Measurements from ENCODE around the gene CD82. TPM values are rescaled to one million over a fixed set of nuclear protein-coding genes. Genes with fewer than 3 reads are reported as not detected.

Gene CD82
- total RNA-seq, 1 donor from 2014 or later, result 14.9 TPM

DNA sequence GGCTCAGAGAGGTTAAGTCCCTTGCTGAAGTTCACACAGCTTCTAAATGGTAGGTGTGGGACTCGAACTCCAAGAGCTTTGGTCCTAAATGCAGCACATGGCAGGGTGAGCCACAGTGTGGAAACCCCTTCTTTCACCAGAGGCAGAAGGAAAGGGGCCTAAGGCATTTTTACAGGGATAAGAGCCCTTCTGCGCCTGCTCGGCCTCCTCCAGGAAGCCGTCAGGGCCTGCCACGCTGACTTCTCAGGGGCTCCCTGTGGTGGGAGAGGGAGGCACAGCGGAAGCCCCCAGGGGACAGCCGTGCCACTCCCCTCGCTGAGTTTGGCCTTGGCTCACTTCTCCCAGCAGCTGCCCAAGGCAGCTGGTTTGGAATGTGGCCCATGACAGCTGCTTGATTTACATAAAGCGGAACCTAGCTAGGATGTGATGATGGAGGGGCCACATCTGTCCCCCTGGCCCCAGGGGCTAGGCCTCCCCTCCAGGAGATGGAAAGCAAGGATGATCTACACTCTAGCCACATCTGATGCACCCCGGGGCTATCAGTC lies 35.4 kb downstream of the CD82 start:
- DNase-seq (ENCODE audit: low read depth in 2 of 2), result no peak

DNA sequence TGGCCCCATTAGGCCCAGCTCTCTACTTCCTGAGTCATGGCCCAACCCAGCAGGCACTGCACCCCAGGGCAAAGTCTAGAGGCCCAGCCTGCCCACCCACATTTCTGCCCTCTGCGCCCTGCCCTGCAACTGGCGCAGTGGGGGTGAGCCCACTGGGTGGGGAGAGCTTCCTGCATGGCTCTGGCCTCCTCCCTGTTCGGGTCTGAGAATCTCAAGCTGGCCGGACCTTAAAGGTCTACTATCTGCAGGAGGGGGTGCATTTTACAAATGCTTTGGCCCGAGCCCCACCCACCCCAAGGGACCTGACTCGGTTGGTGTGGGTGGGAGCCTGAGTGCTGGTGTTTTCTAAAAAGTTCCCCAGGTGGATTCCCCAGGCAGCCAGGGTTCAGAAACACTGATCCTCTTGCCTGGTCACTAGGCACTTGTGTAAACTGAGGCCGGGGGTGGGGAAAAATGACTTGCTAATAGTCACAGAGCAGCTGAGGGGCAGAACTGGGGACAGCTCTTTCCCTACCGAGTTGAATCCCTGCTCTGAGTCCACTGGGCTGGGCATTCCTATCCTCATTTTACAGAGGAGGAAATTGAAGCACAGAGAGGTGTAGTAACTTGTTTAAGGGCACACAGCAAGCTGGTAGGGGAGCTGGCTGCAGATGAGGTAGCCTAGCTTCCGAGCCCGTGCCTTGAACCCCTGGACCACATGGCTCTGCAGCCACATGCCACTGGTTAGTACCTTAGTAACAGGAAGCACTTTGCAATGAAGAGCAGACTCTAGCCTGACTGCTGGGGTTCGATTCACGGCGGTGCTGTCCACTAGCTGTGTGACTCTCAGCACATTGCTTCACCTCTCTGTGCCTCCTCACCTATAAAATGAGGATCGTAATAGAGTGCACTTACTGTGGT lies 36.3 kb downstream of the CD82 start:
- DNase-seq (ENCODE audit: low read depth in 2 of 2), result no peak

DNA sequence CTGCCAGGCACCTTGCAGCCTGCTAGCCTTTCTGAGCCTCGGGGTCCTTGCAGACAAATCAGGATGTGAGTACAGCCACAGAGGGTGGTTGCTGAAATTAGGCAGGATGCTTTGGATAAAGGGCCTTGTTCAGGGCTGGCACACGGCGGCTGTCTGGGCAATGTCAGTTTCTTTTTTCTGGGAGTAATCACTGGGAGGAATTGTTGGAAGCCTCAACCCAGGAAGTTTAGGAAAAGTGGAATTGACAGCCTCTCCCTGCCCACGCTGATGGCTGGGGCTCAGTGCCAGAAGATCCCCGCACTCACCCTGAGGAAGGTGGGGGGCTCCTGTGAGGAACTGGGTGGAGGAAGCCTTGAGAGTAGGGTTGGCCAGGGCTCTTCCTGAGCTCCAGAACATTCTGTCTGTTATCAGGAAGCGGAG lies 37.4 kb downstream of the CD82 start:
- DNase-seq (ENCODE audit: low read depth in 2 of 2), result no peak

DNA sequence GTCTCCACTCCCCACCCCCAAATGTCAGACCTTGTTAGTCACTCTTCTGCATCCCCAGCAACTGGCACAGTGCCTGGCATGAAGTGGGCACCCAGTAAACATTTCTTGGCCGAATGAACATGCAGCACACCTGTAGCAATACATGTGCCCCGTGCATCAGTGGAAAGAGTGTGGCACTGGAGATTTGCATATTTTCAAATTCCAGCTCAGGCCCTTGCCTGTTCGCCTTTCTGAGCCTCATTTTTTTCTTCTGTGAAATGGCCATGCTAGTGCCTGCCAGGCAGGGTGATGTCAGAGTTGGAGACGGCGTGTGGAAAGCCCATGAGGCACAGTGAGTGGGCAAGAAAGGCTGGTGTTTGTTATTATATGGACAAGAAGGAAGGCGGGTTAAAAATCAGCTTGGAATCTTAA lies 38.7 kb downstream of the CD82 start:
- DNase-seq (ENCODE audit: low read depth in 2 of 2), result no peak

DNA sequence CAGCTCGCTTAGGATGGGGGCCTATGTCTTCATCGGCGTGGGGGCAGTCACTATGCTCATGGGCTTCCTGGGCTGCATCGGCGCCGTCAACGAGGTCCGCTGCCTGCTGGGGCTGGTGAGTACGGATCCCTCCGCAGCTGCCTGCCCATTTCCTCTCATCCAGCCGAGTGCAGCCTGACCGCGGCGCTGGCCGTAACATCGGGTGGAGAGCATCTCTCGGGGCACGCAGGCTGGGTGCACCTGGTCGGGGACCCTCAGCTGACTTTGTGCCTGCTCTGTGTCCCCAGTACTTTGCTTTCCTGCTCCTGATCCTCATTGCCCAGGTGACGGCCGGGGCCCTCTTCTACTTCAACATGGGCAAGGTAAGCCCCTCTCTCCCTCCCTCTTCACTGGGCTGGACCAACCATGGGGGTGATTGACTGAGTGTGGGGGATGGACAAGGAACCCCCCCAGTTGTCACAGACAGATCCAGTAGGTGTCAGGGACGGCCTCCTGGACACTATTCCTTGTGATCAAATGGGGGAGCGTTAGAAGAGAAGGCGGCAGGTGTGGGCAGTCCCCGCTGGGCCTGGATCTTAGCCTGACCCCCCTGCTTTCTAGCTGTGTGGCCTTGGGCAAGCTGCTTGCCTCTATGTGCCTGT lies 39.7 kb downstream of the CD82 start:
- DNase-seq (ENCODE audit: low read depth in 2 of 2), result no peak

DNA sequence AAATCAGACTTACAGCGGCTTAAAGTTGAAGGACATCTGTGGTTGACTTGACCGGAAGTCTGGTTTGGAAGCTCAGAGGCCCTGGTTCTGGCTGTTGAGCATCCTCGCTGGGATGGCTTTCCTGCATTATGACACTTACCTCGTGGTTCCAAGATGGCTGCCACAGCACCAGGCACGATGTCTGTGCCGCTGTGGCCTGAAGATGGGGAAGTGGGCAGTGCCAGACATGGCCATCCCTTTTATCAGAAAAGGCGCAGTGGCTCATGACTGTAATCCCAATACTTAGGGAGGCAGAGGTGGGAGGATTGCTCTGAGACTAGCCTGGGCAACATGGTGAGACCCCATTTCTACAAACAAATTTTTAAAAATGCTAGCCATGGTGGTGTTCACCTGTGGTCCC lies 40.5 kb downstream of the CD82 start:
- no peak for DNase-seq (ENCODE audit: low read depth in 2 of 2)

DNA sequence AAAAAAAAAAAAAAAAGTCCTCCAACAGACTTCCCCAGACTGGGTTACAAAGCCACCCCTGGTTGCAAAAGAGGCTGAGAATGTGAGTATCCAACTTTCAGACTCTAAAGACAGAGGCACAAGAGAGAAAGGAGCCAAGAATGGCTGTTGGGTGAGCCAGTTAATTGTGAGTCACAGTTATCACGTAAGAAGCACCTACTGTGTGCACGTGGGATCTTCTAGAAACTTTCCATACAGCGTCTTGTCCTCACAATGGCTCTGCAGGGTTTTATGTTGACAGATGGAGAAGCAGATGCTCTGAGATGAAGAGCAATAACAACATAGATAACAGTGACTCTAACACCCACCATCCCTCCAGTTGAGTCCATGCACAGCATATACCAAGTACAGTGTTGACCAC lies 41.0 kb downstream of the CD82 start:
- no peak for DNase-seq (ENCODE audit: low read depth in 2 of 2)

DNA sequence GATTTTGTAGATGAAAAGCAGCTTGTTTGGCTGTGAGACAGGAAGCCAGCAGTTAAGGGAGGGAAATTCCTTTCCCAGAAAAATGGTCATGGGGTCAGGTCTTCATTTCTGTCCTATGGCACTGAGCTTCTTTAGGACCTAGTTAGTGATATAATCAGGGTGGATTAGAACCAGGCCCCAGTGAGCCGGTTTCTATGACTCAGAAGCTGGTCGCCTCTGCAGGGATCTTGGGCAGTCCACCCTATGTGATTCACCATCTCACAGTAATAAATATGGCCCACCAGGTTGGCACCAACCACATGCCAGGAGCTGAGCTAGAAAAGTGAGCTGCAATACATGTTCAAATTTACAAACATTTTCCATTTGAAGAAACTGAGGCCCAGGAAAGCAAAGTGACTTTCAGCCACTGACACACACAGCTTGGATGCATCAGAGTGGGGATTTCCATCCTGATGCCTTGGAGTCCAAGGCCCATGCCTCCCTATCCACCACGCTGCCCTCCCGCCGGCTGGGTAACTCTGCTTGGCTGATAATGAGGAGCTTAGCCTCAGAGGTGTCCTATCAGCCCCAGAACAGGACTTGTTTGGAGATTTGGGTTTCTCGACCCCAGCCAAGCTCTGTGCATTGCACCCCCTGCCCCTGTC lies 42.0 kb downstream of the CD82 start:
- no peak for DNase-seq (ENCODE audit: low read depth in 2 of 2)

DNA sequence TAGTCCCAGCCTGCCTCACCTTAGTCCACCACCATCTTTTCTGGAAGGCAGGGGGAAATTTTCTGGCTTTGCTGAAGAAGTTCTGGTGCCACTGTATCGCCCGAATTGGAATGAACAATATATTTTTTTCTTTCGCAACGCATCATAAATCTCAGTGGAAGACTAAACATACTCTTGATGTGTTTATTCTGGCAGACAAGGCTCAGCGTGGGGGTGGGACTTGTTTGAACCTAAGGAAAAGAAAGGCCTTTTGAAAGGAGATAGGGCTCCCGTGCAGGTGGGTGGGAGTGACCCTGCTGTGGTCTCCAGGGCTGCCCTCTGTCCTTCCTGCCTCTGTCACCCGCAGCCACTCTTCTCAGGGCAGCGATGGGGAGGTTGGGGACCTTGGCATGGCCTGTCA lies 42.5 kb downstream of the CD82 start:
- DNase-seq (ENCODE audit: low read depth in 2 of 2), result no peak

DNA sequence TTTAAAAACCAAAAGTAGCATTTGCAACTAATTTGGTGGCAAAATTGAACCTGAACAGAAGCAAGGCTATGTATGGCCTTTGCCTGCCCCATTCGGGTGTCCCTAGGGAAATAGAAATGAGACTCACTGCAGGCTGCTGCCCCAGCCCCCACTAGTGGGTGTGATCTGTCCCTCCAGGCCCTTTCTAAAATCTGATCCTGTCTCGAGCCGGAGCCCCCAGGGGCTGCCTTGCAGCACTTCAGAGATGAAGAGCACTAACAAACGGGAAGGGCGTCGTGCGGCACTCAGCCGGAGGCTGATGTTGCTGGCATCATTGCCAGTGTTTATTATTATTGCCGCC lies 43.2 kb downstream of the CD82 start:
- no peak for DNase-seq (ENCODE audit: low read depth in 2 of 2)

DNA sequence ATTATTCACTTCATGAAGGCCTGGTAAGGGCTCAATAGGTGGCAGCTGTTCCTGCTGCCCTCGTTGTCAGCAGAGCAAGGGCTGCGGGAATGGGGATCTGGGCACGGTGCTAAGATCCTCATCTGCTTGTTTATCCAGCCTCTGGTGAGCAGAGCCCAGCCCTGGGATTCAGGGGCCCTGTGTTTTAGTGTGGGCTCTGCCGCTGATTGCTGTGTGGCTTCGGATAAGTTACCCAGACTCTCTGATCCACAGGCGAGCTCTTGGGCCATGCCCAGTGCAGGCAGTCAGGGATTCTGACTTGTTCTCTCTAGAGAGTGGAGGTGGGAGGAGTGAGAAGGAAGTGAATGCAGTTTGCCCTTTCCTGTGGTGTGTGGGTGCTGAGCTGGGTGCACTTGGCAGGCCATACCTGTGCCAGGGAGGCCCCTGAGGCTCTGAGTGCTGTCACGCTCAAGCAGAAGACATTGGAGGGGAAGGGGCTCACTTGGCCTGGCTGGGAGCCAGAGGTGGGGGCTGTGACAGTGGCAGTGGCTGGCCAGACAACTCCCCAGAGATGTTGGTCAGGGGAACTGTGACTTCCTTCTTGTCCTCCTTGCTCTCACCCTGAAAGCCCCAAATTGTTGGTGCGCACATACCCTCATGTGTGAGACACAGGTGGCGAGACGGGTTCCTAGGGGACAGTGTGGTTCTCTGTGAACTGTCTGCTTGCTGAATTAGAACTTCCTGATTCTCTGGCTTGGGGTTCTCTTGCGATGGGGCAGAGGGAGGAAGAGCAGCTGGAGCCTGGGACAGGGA lies 43.7 kb downstream of the CD82 start:
- no peak for DNase-seq (ENCODE audit: low read depth in 2 of 2)

DNA sequence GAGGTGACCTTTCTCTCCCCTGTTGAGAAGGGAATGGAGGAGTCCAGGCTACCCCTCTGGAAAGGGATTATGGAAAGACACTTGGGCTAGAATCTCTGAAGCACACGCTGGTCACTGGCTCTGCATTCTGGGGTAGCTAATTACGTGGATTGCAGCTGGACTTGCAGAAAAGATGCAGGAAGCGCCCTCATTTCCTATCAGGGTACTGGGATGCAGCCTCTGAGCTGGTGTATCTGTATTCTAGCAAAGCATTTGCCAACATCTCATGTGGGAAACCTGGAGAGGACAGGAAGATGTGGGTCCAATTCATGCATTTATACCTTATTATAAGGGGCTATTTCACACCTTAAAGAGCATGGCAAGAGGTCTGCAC lies 44.3 kb downstream of the CD82 start:
- peak in 1 of 2 donors; percentile 31 for DNase-seq (ENCODE audit: low read depth in 2 of 2)

DNA sequence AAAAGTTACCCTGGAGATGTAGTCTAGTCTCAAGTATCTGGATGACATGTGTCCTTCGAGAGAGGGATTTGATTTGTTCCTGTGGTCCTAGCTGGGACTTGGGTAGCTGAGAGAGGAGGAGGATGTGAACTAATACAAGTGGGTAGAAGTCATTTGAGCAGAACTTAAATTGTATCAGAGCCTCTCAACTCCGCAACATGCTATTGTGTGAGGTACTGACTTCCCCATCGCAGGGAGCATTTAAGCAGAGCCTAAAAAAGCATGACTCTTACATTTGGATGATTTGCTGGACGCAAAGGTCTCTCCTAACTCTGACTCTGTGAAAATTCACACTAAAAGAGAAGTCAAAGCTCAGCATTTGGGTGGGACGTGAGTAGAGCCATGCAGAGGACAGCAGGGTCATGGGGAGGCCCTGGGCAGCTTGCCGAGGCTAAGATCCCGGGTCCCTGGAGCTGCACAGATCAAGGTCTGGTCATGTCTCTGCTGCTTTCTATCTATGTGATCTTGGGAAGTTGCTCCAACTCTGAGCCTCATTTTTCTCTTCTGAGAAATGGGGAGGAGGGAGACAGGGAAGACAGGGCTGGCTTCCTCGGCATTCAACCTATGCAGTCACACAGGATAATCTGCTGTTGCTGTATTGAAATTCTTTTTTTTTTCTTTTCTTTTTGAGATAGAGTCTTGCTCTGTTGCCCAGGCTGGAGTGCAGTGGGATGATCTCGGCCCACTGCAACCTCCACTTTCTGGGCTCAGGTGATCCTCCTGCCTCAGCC lies 44.9 kb downstream of the CD82 start:
- DNase-seq (ENCODE audit: low read depth in 2 of 2), result no peak

DNA sequence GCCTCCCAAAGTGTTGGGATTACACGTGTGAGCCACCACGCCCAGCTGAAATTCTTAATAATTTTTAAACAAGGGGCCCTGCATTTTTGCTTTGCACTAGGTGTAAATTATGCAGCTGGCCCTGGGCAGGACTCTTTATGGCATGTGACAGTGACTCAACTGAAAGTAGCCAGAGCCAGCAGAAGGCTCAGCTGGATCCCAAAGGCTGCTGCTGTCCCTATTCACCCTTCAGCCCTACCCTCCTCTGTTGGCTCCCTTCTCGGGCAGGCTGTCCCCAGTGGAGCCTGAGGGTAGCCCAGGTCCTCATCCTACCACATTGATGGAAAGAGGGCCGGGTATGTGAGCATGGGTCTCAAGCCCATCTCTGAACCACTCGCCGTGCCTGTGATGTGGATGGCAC lies 45.6 kb downstream of the CD82 start:
- DNase-seq (ENCODE audit: low read depth in 2 of 2), result no peak

DNA sequence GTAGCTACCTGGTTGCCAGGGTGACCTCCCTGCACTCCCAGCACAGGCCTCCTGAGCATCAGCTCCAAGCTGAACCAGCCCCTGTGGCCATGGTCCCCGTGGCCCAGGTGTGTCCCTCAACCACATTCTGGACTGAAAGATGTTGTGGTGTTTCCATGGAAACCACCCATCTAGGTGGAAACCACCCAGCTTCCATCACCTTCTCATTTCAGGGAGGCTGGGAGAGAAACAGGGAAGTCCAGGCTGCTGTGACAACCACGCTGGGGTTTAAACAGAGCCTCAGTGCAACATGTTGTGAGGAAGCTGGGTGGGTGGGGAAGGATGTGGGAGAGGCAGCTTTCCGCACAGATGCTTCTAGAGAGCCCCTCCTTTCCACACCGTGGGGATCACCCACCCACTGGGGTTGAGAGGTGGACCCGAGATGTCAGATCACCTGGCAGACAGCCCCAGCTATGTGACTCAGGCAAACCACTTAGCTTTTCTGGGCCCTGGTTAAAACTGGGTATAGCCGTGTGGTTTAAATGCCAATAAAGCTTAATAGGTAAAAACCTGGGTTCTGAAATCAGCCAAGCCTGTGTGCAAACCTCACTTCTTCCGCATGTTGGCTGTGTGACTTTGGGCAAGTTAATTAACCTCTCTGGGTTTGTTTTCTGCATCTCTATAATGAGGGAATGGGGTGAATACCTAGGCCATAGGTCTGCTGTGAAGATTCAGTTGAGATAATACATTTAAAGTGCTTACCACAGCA lies 46.4 kb downstream of the CD82 start:
- no peak for DNase-seq (ENCODE audit: low read depth in 2 of 2)

DNA sequence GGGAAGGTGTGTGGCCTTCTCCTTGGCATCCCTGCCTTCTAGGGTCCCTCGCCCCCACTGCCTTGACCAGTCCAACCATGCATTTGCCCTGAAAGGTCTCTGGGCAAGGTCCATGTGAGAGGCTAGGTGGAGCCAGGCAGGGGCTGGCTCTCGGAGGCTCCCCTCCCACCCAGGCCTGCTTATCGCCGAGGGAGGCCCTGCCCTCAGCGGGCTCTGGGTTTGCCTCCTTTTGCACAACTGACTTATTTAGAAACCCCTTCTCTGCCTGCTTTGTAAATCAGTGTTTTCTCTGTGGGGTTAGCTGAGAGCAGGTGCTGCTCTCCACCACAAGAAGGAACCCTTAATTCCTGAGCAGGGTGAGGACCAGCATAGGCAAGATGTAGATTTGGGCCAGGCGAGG lies 47.7 kb downstream of the CD82 start:
- DNase-seq (ENCODE audit: low read depth in 2 of 2), result no peak

DNA sequence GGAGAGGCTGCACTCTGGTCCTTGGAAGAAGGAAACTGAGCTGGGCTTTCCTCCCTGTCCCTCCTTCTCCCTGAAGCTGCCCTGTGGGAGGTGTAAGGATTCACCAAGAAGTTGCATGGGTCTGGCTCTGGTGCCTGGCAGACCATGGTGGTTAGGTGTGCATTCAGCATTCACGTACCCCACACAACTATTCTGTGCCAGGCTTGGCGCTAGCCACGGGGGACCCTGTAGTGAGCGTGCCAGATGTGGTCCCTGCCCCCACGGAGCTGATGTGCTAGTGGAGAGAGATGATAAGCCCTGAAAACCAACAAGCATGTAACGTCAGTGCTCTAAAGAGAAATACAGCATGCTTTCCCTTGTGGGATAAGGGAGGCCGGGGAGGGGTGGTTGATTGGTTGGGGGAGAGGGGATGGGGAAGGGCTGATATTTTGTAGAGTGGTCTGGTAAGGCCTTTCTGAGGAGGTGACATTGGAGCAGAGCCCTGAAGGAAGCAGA lies 48.9 kb downstream of the CD82 start:
- DNase-seq (ENCODE audit: low read depth in 2 of 2), result no peak

DNA sequence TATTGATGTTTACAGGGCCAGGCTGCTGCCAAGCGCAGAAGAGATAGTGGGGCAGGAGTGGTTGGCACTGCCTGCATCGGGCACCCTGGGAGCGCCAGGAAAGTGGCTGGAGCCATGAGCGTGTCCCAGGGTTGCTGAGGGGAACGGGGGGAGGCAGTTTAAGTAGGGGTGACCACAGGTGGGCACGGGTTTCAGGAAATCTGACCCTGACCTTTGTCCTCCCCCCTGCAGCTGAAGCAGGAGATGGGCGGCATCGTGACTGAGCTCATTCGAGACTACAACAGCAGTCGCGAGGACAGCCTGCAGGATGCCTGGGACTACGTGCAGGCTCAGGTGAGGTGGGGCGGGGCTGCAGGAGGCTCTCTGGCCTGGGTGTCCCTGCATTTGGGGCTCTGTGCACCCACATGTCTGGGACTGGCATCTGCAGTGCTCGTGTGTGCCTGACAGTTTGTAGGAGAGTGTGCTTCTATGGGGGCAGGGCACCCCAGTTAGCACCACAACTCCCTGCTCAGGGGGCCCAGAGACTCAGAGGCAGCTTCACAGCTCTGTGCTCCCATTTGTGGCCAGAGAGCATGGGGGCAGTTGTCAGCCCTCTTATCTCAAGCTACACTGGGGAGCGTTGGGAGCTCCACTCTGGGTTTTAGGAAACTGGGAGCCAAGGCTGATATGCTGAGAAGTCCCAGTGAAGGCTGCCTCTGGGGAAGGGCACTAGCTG lies 49.7 kb downstream of the CD82 start:
- no peak for DNase-seq (ENCODE audit: low read depth in 2 of 2)
